ENCODE data around the gene CWF19L2. TPM values are rescaled to one million over a fixed set of nuclear protein-coding genes. Genes with fewer than 3 reads are reported as not detected.
A peak's percentile ranks its signal among the peaks of the same experiment; 100 is the strongest.

Gene CWF19L2
- total and polyA plus RNA-seq, 2 donors from 2014 or later = 10.3 to 19.1 TPM

GRCh38 chr11:107453594-107454286, 3.9 kb downstream of the CWF19L2 start:
- peak in 1 of 5 donors; percentile 37 for DNase-seq
- Histone ChIP-seq H3K27me3 (ENCODE audit: control insufficient read depth, insufficient read depth, low read length) (no peaks in the 10 kb centered on the region), H3K9me3 (ENCODE audit: control insufficient read depth in 2 of 3, insufficient read depth in 1 of 3, low read length in 3 of 3) (no peaks in the 10 kb centered on the region), H3K9ac (ENCODE audit: low read length in 3 of 3) (no peak overlapping the region), H3K27ac (ENCODE audit: low read depth in 2 of 2, low read length in 2 of 2) (no peak overlapping the region), H3K4me1 (ENCODE audit: control insufficient read depth in 2 of 3, insufficient read depth in 2 of 3, low read depth in 1 of 3, low read length in 3 of 3) (peaks cover 0 to 4% (median 0%) of the 10 kb centered on the region in 3 donors), H3K36me3 (ENCODE audit: control insufficient read depth in 2 of 3, insufficient read depth in 3 of 3, low read length in 3 of 3) (peaks cover 0 to 11% (median 11%) of the 10 kb centered on the region in 3 donors), H3K4me3 (ENCODE audit: low read length in 3 of 3) (no peak overlapping the region)
- FAIRE-seq = no peak
- intact Hi-C loops (cut with DNase I) = no loop called here
- TF ChIP-seq, protein P1, sequence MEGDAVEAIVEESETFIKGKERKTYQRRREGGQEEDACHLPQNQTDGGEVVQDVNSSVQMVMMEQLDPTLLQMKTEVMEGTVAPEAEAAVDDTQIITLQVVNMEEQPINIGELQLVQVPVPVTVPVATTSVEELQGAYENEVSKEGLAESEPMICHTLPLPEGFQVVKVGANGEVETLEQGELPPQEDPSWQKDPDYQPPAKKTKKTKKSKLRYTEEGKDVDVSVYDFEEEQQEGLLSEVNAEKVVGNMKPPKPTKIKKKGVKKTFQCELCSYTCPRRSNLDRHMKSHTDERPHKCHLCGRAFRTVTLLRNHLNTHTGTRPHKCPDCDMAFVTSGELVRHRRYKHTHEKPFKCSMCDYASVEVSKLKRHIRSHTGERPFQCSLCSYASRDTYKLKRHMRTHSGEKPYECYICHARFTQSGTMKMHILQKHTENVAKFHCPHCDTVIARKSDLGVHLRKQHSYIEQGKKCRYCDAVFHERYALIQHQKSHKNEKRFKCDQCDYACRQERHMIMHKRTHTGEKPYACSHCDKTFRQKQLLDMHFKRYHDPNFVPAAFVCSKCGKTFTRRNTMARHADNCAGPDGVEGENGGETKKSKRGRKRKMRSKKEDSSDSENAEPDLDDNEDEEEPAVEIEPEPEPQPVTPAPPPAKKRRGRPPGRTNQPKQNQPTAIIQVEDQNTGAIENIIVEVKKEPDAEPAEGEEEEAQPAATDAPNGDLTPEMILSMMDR (IDR thresholded peaks at IDR 0.05; ENCODE audit: borderline replicate concordance, extremely low read depth, insufficient read depth) = no peak

GRCh38 chr11:107446822-107447431, 10.7 kb downstream of the CWF19L2 start:
- TF ChIP-seq, protein P1 (IDR thresholded peaks at IDR 0.05; ENCODE audit: borderline replicate concordance, extremely low read depth, insufficient read depth) = no peak
- H3K36me3 ChIP-seq (ENCODE audit: control insufficient read depth in 2 of 3, insufficient read depth in 3 of 3, low read length in 3 of 3) = peaks cover 2 to 15% (median 3%) of the 10 kb centered on the region in 3 donors
- H3K9ac ChIP-seq (ENCODE audit: low read length in 3 of 3) = no peak overlapping the region
- H3K27me3 ChIP-seq (ENCODE audit: control insufficient read depth, insufficient read depth, low read length) = no peaks in the 10 kb centered on the region
- H3K27ac ChIP-seq (ENCODE audit: low read depth in 2 of 2, low read length in 2 of 2) = peak overlapping the region in 1 of 2 donors; percentile 19
- FAIRE-seq (no peak), DNase-seq (no peak)
- peak overlapping the region in 2 of 3 donors; percentile 19 to 21 for H3K4me3 ChIP-seq (ENCODE audit: low read length in 3 of 3)
- intact Hi-C loops (cut with DNase I) = no loop called here
- H3K9me3 ChIP-seq (ENCODE audit: control insufficient read depth in 2 of 3, insufficient read depth in 1 of 3, low read length in 3 of 3) = no peaks in the 10 kb centered on the region
- no peaks in the 10 kb centered on the region for H3K4me1 ChIP-seq (ENCODE audit: control insufficient read depth in 2 of 3, insufficient read depth in 2 of 3, low read depth in 1 of 3, low read length in 3 of 3)

GRCh38 chr11:107442715-107443215, 14.9 kb downstream of the CWF19L2 start:
- no peak overlapping the region for H3K4me3 ChIP-seq (ENCODE audit: low read length in 3 of 3)
- no peaks in the 10 kb centered on the region for H3K27me3 ChIP-seq (ENCODE audit: control insufficient read depth, insufficient read depth, low read length)
- DNase-seq (no peak), FAIRE-seq (no peak)
- no peak overlapping the region for H3K9ac ChIP-seq (ENCODE audit: low read length in 3 of 3)
- no peaks in the 10 kb centered on the region for H3K4me1 ChIP-seq (ENCODE audit: control insufficient read depth in 2 of 3, insufficient read depth in 2 of 3, low read depth in 1 of 3, low read length in 3 of 3)
- no peak overlapping the region for H3K27ac ChIP-seq (ENCODE audit: low read depth in 2 of 2, low read length in 2 of 2)
- intact Hi-C loops (cut with DNase I) = no loop called here
- H3K36me3 ChIP-seq (ENCODE audit: control insufficient read depth in 2 of 3, insufficient read depth in 3 of 3, low read length in 3 of 3) = peaks cover 5 to 34% (median 12%) of the 10 kb centered on the region in 3 donors
- no peaks in the 10 kb centered on the region for H3K9me3 ChIP-seq (ENCODE audit: control insufficient read depth in 2 of 3, insufficient read depth in 1 of 3, low read length in 3 of 3)
- TF ChIP-seq, protein P1 (IDR thresholded peaks at IDR 0.05; ENCODE audit: borderline replicate concordance, extremely low read depth, insufficient read depth) = no peak

Measured in kidney (tissue), 14 donors.